KOPT-K1 (cell line): Measurements from ENCODE around the gene RBM6.
"Not testable (repeated sequence)": the region's sequence is repeated elsewhere in the genome, so short reads cannot be mapped to it uniquely, and the experiment has no call there.

ENCODE experiments used
- H3K27ac ChIP-seq: fragments of 200-600 bp; sonication (generic); 2 replicates; pipeline ENCODE4 v1.5.1; 2016; ENCODE audit warnings: antibody characterized with exemption, mild to moderate bottlenecking, low read depth, low read length; ENCODE audit not compliant: poor library complexity, severe bottlenecking
- H3K36me3 ChIP-seq: fragments of 200-600 bp; sonication (generic); 2 replicates; pipeline ENCODE4 v1.5.1; 2017; ENCODE audit warnings: antibody characterized with exemption, mild to moderate bottlenecking, low read length, moderate library complexity; ENCODE audit not compliant: insufficient read depth
- H3K9me3 ChIP-seq: fragments of 200-600 bp; sonication (generic); 2 replicates; pipeline ENCODE4 v1.5.1; 2017; ENCODE audit warnings: antibody characterized with exemption, low read length, mild to moderate bottlenecking; ENCODE audit not compliant: insufficient read depth, poor library complexity, severe bottlenecking

RBM6 gene

DNA sequence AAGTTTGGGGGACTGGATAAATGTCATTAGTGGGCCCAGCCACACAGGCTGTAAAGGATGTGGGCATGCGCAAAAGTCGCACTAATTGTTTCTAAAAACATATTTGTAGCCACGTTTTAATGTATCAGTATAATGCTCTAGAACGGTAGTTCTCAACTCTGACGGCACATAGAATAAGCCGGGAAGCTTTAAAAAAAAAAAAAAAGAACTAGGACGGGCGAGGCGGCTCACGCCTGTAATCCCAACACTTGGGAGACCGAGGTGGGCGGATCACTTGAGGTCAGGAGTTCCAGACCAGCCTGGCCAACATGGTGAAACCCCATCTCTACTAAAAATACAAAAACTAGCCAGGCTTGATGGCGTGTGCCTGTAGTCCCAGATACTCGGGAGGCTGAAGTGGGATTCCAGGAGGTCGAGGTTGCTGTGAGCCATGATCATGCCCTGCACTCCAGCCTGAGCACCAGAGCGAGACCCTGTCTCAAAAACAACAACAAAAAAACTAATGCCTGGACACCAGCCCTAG is 9.7 kb upstream of the RBM6 start:
- no peaks in the 10 kb centered on the region for H3K36me3 ChIP-seq
- no peaks in the 10 kb centered on the region for H3K9me3 ChIP-seq
- H3K27ac ChIP-seq: peak overlapping the region; percentile 73

DNA sequence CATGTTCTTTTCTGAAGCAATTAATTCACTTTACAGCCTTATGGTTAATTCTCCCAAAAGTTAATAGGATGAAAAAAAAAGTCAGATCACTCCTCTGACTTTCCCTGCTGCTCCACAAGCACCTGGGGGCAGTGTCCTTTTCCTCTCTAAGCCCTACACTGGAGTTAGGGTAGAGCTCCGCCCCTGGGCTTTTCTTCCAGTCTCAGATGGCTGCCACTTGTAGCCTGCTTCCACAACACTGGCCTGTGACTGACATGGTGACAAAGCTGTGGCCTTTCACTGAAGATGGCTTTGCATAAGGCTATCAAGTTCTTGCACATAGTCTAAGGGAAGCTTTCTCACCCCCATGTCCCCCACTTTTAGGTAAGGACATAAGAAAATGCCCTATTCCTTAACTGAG is 9.0 kb upstream of the RBM6 start:
- Histone ChIP-seq H3K36me3 (no peaks in the 10 kb centered on the region), H3K9me3 (no peaks in the 10 kb centered on the region), H3K27ac (no peak overlapping the region)

DNA sequence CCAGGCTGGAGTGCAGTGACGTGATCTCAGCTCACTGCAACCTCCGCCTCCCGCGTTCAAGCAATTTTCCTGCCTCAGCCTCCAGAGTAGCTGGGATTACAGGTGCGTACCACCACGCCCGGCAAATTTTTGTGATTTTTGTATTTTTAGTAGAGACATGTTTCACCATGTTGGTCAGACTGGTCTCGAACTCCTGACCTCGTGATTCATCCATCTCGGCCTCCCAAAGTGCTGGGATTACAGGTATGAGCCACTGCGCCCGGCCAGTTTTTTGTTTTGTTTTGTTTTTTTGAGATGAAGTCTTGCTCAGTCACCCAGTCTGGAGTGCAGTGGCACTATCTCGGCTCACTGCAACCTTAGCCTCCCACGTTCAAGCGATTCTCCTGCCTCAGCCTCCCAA is 7.7 kb upstream of the RBM6 start:
- not testable (repeated sequence) for H3K27ac ChIP-seq, H3K9me3 ChIP-seq, H3K36me3 ChIP-seq

DNA sequence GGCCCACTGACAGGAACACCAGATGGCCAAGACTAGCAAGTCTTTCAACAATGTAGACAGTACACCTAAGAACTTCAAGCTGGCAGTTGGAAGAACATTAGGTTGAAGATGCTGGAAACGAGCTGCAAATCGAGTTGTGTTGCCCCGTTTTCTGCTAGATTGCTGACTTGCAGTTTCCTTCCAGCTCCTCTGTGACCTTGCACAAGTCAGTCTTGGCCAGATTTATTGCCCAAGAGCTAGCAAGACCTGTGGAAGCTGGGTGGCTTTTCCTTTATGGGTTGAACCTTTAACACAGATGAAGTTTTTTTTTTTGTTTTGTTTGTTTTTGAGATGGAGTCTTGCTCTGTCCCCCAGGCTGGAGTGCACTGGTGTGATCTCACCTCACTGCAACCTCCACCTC is 2.9 kb upstream of the RBM6 start:
- no peak overlapping the region for H3K27ac ChIP-seq
- H3K9me3 ChIP-seq: no peaks in the 10 kb centered on the region
- no peaks in the 10 kb centered on the region for H3K36me3 ChIP-seq

DNA sequence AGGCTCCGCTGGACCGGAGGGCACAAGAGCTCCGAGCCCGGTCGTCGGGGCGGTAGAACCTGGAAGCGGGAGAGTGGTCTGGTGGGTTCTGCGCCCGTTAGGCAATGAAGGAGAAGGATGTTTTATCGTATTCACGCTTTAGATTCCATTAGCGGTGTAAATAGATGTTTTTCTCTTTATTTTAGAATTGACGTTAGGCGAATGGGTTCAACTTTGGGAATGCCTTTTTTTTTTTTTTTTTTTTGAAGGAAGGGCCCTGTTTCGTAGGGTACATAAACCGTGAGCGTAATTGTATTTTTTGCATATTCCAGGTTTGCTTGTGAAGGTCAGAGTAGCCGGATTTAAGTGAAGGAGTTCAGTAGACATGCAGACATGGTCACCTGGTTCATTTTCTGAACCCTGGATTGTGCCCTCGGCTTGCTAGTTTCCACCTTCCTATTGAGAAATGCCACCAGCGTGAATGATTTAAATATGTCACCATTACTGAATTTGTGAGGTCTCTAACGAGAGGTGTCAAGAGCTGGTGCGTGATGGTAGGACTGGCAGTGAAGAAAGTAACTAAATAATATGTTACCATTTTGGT is 808 bp downstream of the RBM6 start:
- peak overlapping the region; percentile 87 for H3K27ac ChIP-seq
- H3K36me3 ChIP-seq: peaks cover 21% of the 10 kb centered on the region
- H3K9me3 ChIP-seq: no peaks in the 10 kb centered on the region

DNA sequence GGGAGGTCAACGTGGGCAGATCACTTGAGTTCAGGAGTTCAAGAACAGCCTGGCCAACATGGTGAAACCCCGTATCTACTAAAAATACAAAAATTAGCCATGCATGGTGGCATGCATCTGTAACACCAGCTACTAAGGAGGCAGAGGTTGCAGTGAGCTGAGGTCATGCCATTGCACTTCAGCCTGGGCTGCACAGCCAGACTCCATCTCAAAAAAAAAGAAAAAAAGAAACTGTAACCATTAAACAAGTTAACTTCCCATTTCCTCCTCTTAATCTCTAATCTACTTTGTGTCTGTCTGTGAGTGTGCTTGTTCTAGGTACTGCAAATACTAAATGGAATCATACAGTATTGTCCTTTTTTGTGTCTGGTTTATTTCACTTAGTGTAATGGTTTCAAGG is 2.7 kb downstream of the RBM6 start:
- no peaks in the 10 kb centered on the region for H3K9me3 ChIP-seq
- H3K36me3 ChIP-seq: peaks cover 30% of the 10 kb centered on the region
- H3K27ac ChIP-seq: no peak overlapping the region

DNA sequence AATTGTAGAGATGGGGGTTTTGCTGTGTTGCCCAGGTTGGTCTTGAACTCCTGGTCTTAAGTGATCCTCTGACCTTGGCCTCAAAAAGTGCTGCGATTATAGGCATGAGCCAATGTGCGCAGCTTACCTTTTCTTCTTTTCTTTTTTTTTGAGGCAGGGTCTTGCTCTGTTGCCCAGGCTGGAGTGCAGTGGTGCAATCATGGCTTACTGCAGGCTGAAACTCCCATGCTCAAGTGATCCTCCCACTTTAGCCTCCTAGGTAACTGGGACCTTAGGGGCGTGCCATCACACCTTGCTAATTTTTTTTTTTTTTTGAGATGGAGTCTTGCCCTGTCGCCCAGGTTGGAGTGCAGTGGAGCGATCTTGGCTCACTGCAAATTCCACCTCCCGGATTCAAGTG is 13.0 kb downstream of the RBM6 start:
- no peak overlapping the region for H3K27ac ChIP-seq
- no peaks in the 10 kb centered on the region for H3K9me3 ChIP-seq
- 0 out of 2 replicates have a peak, but pooled peaks cover 3% of the 10 kb centered on the region for H3K36me3 ChIP-seq

DNA sequence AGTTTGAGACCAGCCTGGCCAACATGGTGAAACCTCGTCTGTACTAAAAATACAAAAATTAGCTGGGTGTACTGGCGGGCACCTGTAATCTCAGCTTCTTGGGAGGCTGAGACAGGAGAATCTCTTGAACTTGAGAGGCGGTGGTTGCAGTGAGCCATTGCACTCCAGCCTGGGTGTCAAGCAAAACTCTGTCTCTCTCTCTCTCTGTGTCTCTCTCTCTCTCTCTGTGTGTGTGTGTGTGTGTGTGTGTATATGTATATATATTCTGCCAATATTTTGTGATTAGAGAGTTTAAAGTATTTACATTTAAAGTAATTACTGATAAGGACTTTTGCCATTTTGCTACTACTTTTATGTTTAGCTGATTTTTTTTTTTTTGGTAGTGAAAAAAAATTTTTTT is 15.7 kb downstream of the RBM6 start:
- H3K36me3 ChIP-seq: 0 out of 2 replicates have a peak, but pooled peaks cover 3% of the 10 kb centered on the region
- H3K9me3 ChIP-seq: no peaks in the 10 kb centered on the region
- H3K27ac ChIP-seq: no peak overlapping the region

DNA sequence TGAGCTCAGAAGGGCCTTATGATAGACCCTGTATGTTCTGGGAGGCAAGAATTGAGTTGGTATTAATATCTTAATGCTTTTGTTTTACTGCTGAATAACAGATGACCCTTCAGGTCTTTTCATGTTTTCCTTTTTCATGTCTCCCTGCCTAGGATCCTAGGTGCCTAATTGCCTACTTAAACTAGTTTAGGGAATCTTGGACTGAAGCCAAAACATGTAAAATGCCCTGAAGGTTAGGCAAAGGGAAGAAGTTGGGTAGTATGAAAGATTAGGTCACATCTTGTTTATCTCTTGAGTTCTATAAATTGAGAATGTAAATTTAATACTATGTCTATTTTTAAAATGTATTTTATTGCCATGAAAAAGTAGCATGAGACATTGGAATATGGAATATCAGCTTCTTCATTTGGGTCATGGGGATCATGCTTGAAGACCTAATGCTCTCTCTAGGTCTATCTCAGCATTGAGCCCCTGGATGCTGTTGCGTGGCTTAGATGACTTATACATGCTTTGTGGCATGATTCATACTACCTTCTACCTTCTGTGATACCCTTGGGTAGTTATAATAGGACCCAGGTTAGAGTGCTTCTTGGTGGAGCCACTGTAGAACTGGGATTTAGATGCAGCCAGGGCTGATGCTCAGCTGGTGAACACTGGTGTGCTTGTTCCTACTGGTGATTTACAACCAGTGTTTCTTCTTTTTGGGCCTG is 26.4 kb downstream of the RBM6 start:
- H3K36me3 ChIP-seq: peaks cover 87% of the 10 kb centered on the region
- H3K27ac ChIP-seq: no peak overlapping the region

DNA sequence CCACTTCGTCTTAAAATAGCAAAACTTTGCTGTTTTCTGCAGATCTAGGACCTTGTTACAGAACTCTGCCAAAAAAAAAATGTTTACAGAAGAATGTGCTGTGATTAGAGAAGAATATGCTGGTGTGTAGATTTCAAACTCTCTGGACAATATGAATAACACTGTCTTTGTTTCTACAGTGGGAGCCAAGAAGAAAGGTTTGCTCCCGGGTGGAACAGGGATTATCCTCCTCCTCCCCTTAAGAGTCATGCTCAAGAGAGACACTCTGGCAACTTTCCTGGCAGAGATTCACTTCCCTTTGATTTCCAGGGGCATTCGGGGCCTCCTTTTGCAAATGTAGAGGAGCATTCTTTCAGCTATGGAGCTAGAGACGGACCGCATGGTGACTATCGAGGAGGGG is 27.3 kb downstream of the RBM6 start:
- H3K36me3 ChIP-seq: peaks cover 91% of the 10 kb centered on the region
- no peaks in the 10 kb centered on the region for H3K9me3 ChIP-seq
- no peak overlapping the region for H3K27ac ChIP-seq

More for the DNA sequence above, 26.4 kb downstream of the RBM6 start:
- H3K9me3 ChIP-seq: no peaks in the 10 kb centered on the region

DNA sequence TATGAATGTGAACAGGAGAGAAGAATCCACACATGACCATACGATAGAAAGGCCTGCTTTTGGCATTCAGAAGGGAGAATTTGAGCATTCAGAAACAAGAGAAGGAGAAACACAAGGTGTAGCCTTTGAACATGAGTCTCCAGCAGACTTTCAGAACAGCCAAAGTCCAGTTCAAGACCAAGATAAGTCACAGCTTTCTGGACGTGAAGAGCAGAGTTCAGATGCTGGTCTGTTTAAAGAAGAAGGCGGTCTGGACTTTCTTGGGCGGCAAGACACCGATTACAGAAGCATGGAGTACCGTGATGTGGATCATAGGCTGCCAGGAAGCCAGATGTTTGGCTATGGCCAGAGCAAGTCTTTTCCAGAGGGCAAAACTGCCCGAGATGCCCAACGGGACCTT is 28.4 kb downstream of the RBM6 start:
- Histone ChIP-seq H3K27ac (no peak overlapping the region), H3K9me3 (no peaks in the 10 kb centered on the region), H3K36me3 (peaks cover 92% of the 10 kb centered on the region)

DNA sequence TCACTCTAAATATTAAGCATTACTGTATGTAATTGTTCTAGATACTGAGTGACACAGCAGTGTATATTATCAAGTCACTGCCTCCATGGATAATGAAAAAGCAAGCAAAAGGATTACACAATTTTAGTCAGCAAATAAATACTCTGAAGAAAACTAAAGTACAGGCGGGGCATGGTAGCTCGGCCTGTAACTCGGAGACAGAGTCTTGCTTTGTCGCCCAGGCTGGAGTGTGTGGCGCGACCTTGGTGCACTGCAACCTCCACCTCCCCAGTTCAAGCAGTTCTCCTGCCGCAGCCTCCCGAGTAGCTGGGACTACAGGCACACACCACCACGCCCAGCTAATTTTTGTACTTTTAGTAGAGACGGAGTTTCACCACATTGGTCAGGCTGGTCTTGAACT is 32.7 kb downstream of the RBM6 start:
- Histone ChIP-seq H3K27ac (no peak overlapping the region), H3K36me3 (peaks cover 89% of the 10 kb centered on the region), H3K9me3 (no peaks in the 10 kb centered on the region)

DNA sequence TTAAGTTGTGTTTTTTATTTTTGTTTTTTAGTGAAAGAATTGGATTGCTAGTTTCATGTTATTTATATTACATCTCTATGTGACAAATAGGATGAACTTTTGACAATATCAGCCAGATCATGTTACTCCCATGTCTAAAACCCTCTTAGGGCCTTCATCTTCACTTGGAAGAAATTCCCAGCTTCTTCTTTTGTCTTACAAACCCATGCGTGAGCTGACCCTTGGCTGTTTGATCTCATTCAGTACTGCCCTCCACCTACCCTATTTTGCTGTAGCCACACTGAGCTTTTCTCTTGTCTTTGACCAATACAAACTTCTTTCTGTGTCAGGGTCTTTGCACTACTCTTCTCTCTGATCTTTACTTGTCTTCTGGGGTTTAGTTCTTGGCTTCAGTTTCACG is 37.0 kb downstream of the RBM6 start:
- Histone ChIP-seq H3K36me3 (peaks cover 91% of the 10 kb centered on the region), H3K27ac (no peak overlapping the region), H3K9me3 (no peaks in the 10 kb centered on the region)

DNA sequence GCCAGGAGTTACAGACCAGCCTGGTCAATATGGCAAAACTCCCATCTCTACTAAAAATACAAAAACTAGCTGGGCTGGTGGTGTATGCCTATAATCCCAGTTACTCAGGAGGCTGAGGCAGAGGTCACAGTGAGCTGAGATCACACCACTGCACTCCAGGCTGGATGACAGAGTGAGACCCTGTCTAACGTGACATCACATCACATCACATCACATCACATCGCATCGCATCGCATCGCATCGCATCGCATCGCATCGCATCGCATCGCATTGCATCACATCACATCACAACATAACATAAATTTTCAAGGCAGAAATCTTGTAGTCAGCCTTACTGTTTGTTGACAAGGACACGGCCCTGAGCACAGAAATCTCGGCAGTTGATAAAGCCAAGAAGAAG is 44.4 kb downstream of the RBM6 start:
- H3K36me3 ChIP-seq: peaks cover 77% of the 10 kb centered on the region
- no peaks in the 10 kb centered on the region for H3K9me3 ChIP-seq
- no peak overlapping the region for H3K27ac ChIP-seq

DNA sequence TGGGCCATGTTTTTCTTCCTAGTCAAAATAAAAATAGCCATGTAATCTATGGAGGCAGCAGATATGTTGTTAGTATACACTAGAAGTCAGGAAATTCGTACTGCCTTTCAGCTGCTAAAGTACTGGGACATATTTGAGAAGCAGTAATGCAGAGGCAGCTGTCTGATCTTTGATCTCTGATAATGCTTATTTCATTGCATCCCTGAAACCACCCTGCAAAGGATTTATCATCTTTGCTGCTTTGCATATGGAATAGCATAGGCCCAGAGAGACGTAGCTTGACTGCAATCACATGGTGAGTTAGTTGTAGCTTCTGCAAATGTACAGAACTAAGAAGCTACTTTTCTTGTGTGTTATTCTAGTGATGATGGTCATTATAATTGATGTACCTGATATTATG is 52.4 kb downstream of the RBM6 start:
- Histone ChIP-seq H3K36me3 (peaks cover 81% of the 10 kb centered on the region), H3K9me3 (no peaks in the 10 kb centered on the region), H3K27ac (no peak overlapping the region)

DNA sequence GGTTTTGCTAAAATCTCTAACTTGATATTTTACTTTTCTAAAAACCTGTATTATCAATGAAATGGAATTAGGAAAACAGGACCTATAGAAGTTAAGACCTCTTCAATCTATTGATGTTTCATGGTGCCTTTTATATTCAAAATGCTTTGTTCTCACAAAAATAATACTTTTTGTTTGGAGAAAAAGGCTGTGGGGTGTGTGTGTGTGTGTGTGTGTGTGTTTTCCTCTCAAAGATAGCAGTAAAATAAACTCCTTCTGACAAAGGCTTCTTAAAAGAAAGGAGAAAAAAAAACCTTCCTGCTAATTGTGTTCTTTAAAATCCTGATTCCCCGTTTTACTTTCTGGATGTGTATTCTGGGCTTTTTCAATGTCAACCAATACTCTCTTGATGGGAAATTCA is 54.5 kb downstream of the RBM6 start:
- peaks cover 84% of the 10 kb centered on the region for H3K36me3 ChIP-seq
- H3K27ac ChIP-seq: no peak overlapping the region
- H3K9me3 ChIP-seq: no peaks in the 10 kb centered on the region
